ENCODE results near the gene POR.

POR gene

GRCh38 chr7:75962607-75963380, 47.8 kb downstream of the POR start:
- Mint-ChIP-seq H3K27ac (no peak overlapping the region), H3K4me3 (no peak overlapping the region), H3K27me3 (no peaks in the 10 kb centered on the region), H3K36me3 (no peaks in the 10 kb centered on the region), H3K9me3 (no peaks in the 10 kb centered on the region), H3K4me1 (no peaks in the 10 kb centered on the region)
- CTCF ChIA-PET: no interaction called here
- DNase-seq: no peak

- CTCF ChIA-PET: interaction anchor here (0.7 kb wide), 1 partner anchor 1310 kb away, joined by 3 read pairs; no protein-coding TSS in a partner anchor
- H3K36me3 Mint-ChIP-seq: no peaks in the 10 kb centered on the region
- no peak overlapping the region for H3K27ac Mint-ChIP-seq
- no peak for DNase-seq
- no peaks in the 10 kb centered on the region for H3K4me1 Mint-ChIP-seq
- no peaks in the 10 kb centered on the region for H3K9me3 Mint-ChIP-seq
- H3K4me3 Mint-ChIP-seq: no peak overlapping the region
- no peaks in the 10 kb centered on the region for H3K27me3 Mint-ChIP-seq
Observed at GRCh38 chr7:75963381-75963995, 48.5 kb downstream of the POR start.

GRCh38 chr7:75965617-75966016, 50.7 kb downstream of the POR start:
- DNase-seq: no peak
- Mint-ChIP-seq H3K27ac (no peak overlapping the region), H3K9me3 (no peaks in the 10 kb centered on the region), H3K36me3 (no peaks in the 10 kb centered on the region), H3K4me3 (no peak overlapping the region), H3K4me1 (no peaks in the 10 kb centered on the region), H3K27me3 (no peaks in the 10 kb centered on the region)
- CTCF ChIA-PET: no interaction called here

- H3K9me3 Mint-ChIP-seq: no peaks in the 10 kb centered on the region
- no peaks in the 10 kb centered on the region for H3K36me3 Mint-ChIP-seq
- DNase-seq: no peak
- no peak overlapping the region for H3K4me3 Mint-ChIP-seq
- CTCF ChIA-PET: no interaction called here
- no peak overlapping the region for H3K27ac Mint-ChIP-seq
- H3K27me3 Mint-ChIP-seq: no peaks in the 10 kb centered on the region
- no peaks in the 10 kb centered on the region for H3K4me1 Mint-ChIP-seq
Observed at GRCh38 chr7:75966190-75966961, 51.4 kb downstream of the POR start.

- Mint-ChIP-seq H3K36me3 (no peaks in the 10 kb centered on the region), H3K27me3 (no peaks in the 10 kb centered on the region), H3K9me3 (no peaks in the 10 kb centered on the region), H3K27ac (no peak overlapping the region), H3K4me3 (no peak overlapping the region), H3K4me1 (no peaks in the 10 kb centered on the region)
- CTCF ChIA-PET: no interaction called here
- no peak for DNase-seq
Observed at GRCh38 chr7:75967055-75967454, 52.1 kb downstream of the POR start.

GRCh38 chr7:75967487-75967997, 52.6 kb downstream of the POR start:
- CTCF ChIA-PET: no interaction called here
- Mint-ChIP-seq H3K9me3 (no peaks in the 10 kb centered on the region), H3K4me1 (no peaks in the 10 kb centered on the region), H3K27ac (no peak overlapping the region), H3K4me3 (no peak overlapping the region), H3K36me3 (no peaks in the 10 kb centered on the region), H3K27me3 (no peaks in the 10 kb centered on the region)
- DNase-seq: no peak

- no peak for DNase-seq
- H3K36me3 Mint-ChIP-seq: no peaks in the 10 kb centered on the region
- no peaks in the 10 kb centered on the region for H3K27me3 Mint-ChIP-seq
- CTCF ChIA-PET: no interaction called here
- H3K4me3 Mint-ChIP-seq: no peak overlapping the region
- H3K27ac Mint-ChIP-seq: no peak overlapping the region
- H3K9me3 Mint-ChIP-seq: no peaks in the 10 kb centered on the region
- no peaks in the 10 kb centered on the region for H3K4me1 Mint-ChIP-seq
Observed at GRCh38 chr7:75968012-75968411, 53.1 kb downstream of the POR start.

- no peak overlapping the region for H3K27ac Mint-ChIP-seq
- no peaks in the 10 kb centered on the region for H3K9me3 Mint-ChIP-seq
- H3K4me1 Mint-ChIP-seq: no peaks in the 10 kb centered on the region
- no peaks in the 10 kb centered on the region for H3K27me3 Mint-ChIP-seq
- H3K36me3 Mint-ChIP-seq: no peaks in the 10 kb centered on the region
- no peak for DNase-seq
- no peak overlapping the region for H3K4me3 Mint-ChIP-seq
- CTCF ChIA-PET: no interaction called here
Observed at GRCh38 chr7:75968561-75969001, 53.6 kb downstream of the POR start.

GRCh38 chr7:75969182-75969581, 54.2 kb downstream of the POR start:
- Mint-ChIP-seq H3K9me3 (no peaks in the 10 kb centered on the region), H3K27ac (no peak overlapping the region), H3K36me3 (no peaks in the 10 kb centered on the region), H3K4me1 (no peaks in the 10 kb centered on the region), H3K27me3 (no peaks in the 10 kb centered on the region), H3K4me3 (no peak overlapping the region)
- CTCF ChIA-PET: no interaction called here
- DNase-seq: no peak

- CTCF ChIA-PET: no interaction called here
- Mint-ChIP-seq H3K27me3 (no peaks in the 10 kb centered on the region), H3K4me3 (no peak overlapping the region), H3K36me3 (peaks cover 2% of the 10 kb centered on the region), H3K9me3 (no peaks in the 10 kb centered on the region), H3K27ac (no peak overlapping the region), H3K4me1 (no peaks in the 10 kb centered on the region)
- no peak for DNase-seq
Observed at GRCh38 chr7:75969704-75970498, 54.9 kb downstream of the POR start.

- no peak overlapping the region for H3K4me3 Mint-ChIP-seq
- H3K27ac Mint-ChIP-seq: no peak overlapping the region
- DNase-seq: no peak
- H3K27me3 Mint-ChIP-seq: no peaks in the 10 kb centered on the region
- no peaks in the 10 kb centered on the region for H3K9me3 Mint-ChIP-seq
- CTCF ChIA-PET: interaction anchor here (1.2 kb wide), 1 partner anchor 49 kb away, joined by 4 read pairs; no protein-coding TSS in a partner anchor
- peaks cover 2% of the 10 kb centered on the region for H3K36me3 Mint-ChIP-seq
- H3K4me1 Mint-ChIP-seq: no peaks in the 10 kb centered on the region
Observed at GRCh38 chr7:75971309-75971960, 56.5 kb downstream of the POR start.

GRCh38 chr7:75971961-75972763, 57.2 kb downstream of the POR start:
- H3K4me1 Mint-ChIP-seq: no peaks in the 10 kb centered on the region
- CTCF ChIA-PET: interaction anchor here (1.2 kb wide), 1 partner anchor 48 kb away, joined by 4 read pairs; no protein-coding TSS in a partner anchor
- H3K27ac Mint-ChIP-seq: no peak overlapping the region
- no peak for DNase-seq
- H3K27me3 Mint-ChIP-seq: no peaks in the 10 kb centered on the region
- peaks cover 2% of the 10 kb centered on the region for H3K36me3 Mint-ChIP-seq
- H3K4me3 Mint-ChIP-seq: no peak overlapping the region
- H3K9me3 Mint-ChIP-seq: no peaks in the 10 kb centered on the region

- Mint-ChIP-seq H3K27me3 (no peaks in the 10 kb centered on the region), H3K9me3 (no peaks in the 10 kb centered on the region), H3K27ac (no peak overlapping the region), H3K36me3 (peaks cover 6% of the 10 kb centered on the region), H3K4me3 (no peak overlapping the region), H3K4me1 (no peaks in the 10 kb centered on the region)
- CTCF ChIA-PET: interaction anchor here (1.1 kb wide), 1 partner anchor 111 kb away, joined by 3 read pairs; no protein-coding TSS in a partner anchor
- DNase-seq: no peak
Observed at GRCh38 chr7:75977743-75978142, 62.8 kb downstream of the POR start.

All from activated naive CD4-positive, alpha-beta T cell treated with anti-CD3 and anti-CD28 coated beads, Interleukin-2, amount 10 ng/mL, durations not matched to agents 7 days and 5 days (primary cell).